H9 (cell line): ENCODE data around the gene UTP11. TPM values are rescaled to one million over a fixed set of nuclear protein-coding genes. Genes with fewer than 3 reads are reported as not detected.
A peak's percentile ranks its signal among the peaks of the same experiment; 100 is the strongest.

Experiments
- DNase-seq: peaks from one replicate; pipeline ENCODE4 v3.0.0-alpha.2; 2017
- H2AFZ ChIP-seq: one replicate; pipeline ENCODE4 v1.6.1; 2013; ENCODE audit warnings: mild to moderate bottlenecking, low read length, control low read depth, moderate library complexity
- H2AK5ac ChIP-seq: 2 replicates; pipeline ENCODE4 v1.6.1; 2013; ENCODE audit warnings: low read length, control low read depth, mixed read lengths; ENCODE audit not compliant: insufficient read length
- H2BK120ac ChIP-seq: one replicate; pipeline ENCODE4 v1.6.1; 2013; ENCODE audit warnings: low read depth, mild to moderate bottlenecking, low read length, control low read depth, inconsistent platforms; ENCODE audit not compliant: poor library complexity, severe bottlenecking
- H2BK12ac ChIP-seq: 2 replicates; pipeline ENCODE4 v1.6.1; 2013; ENCODE audit warnings: low read length, control low read depth, mixed read lengths, low read depth; ENCODE audit not compliant: insufficient read length
- H2BK15ac ChIP-seq: 2 replicates; pipeline ENCODE4 v1.6.1; 2013; ENCODE audit warnings: low read depth, low read length, control low read depth
- H2BK20ac ChIP-seq: one replicate; pipeline ENCODE4 v1.6.1; 2013; ENCODE audit warnings: low read depth, mild to moderate bottlenecking, low read length, control low read depth, inconsistent platforms; ENCODE audit not compliant: poor library complexity, severe bottlenecking
- H2BK5ac ChIP-seq: 2 replicates; pipeline ENCODE4 v1.6.1; 2013; ENCODE audit warnings: low read length, control low read depth, mixed read lengths; ENCODE audit not compliant: insufficient read length
- H3K14ac ChIP-seq: 2 replicates; pipeline ENCODE4 v1.6.1; 2013; ENCODE audit warnings: low read length, control low read depth; ENCODE audit not compliant: insufficient read depth
- H3K18ac ChIP-seq: 2 replicates; pipeline ENCODE4 v1.6.1; 2013; ENCODE audit warnings: low read depth, mild to moderate bottlenecking, mixed read lengths, low read length, control low read depth; ENCODE audit not compliant: insufficient read length
- H3K23ac ChIP-seq: 2 replicates; pipeline ENCODE4 v1.6.1; 2013; ENCODE audit warnings: low read length, control low read depth, mixed read lengths, low read depth; ENCODE audit not compliant: insufficient read length
- H3K23me2 ChIP-seq: 2 replicates; pipeline ENCODE4 v1.6.1; 2013; ENCODE audit warnings: low read depth, mild to moderate bottlenecking, mixed read lengths, low read length, control low read depth; ENCODE audit not compliant: insufficient read length, poor library complexity, severe bottlenecking
- H3K27ac ChIP-seq: 2 replicates; pipeline ENCODE4 v1.5.1; 2013; ENCODE audit warnings: low read length, control low read depth, mixed read lengths, low read depth; ENCODE audit not compliant: insufficient read length
- H3K27me3 ChIP-seq: 2 replicates; pipeline ENCODE4 v1.6.1; 2013; ENCODE audit warnings: low read length, control low read depth, inconsistent platforms; ENCODE audit not compliant: insufficient read depth
- H3K4ac ChIP-seq: 2 replicates; pipeline ENCODE4 v1.6.1; 2013; ENCODE audit warnings: low read depth, mild to moderate bottlenecking, control low read depth, inconsistent platforms, low read length, moderate library complexity
- H3K4me1 ChIP-seq: 2 replicates; pipeline ENCODE4 v1.6.1; 2013; ENCODE audit warnings: low read length, control low read depth, inconsistent platforms; ENCODE audit not compliant: insufficient read depth
- H3K4me2 ChIP-seq: 2 replicates; pipeline ENCODE4 v1.6.1; 2013; ENCODE audit warnings: low read length, control low read depth, mixed read lengths; ENCODE audit not compliant: insufficient read length, insufficient read depth
- H3K56ac ChIP-seq: 2 replicates; pipeline ENCODE4 v1.6.1; 2013; ENCODE audit warnings: low read depth, mild to moderate bottlenecking, mixed read lengths, low read length, control low read depth; ENCODE audit not compliant: insufficient read length
- H3K79me1 ChIP-seq: 2 replicates; pipeline ENCODE4 v1.6.1; 2013; ENCODE audit warnings: low read depth, mild to moderate bottlenecking, moderate library complexity, low read length, control low read depth, inconsistent platforms; ENCODE audit not compliant: insufficient read depth, poor library complexity, severe bottlenecking
- H3K79me2 ChIP-seq: 2 replicates; pipeline ENCODE4 v1.6.1; 2013; ENCODE audit warnings: low read length, control low read depth, inconsistent platforms; ENCODE audit not compliant: insufficient read depth
- H3K9ac ChIP-seq: 2 replicates; pipeline ENCODE4 v1.6.1; 2013; ENCODE audit warnings: low read length, control low read depth, mixed read lengths; ENCODE audit not compliant: insufficient read length; ENCODE audit errors: extremely low read depth
- H3K9me3 ChIP-seq: one replicate; pipeline ENCODE4 v1.6.1; 2013; ENCODE audit warnings: low read depth, low read length, inconsistent platforms; ENCODE audit not compliant: control insufficient read depth
- H3T11ph ChIP-seq: one replicate; pipeline ENCODE4 v1.6.1; 2013; ENCODE audit warnings: mild to moderate bottlenecking, low read length, control low read depth, inconsistent platforms
- H4K20me1 ChIP-seq: one replicate; pipeline ENCODE4 v1.6.1; 2013; ENCODE audit not compliant: control insufficient read depth, insufficient read length, insufficient read depth
- H4K5ac ChIP-seq: 2 replicates; pipeline ENCODE4 v1.6.1; 2013; ENCODE audit warnings: low read depth, mild to moderate bottlenecking, mixed read lengths, low read length, control low read depth; ENCODE audit not compliant: insufficient read length
- H4K8ac ChIP-seq: replicated peaks from 2 replicates; pipeline ENCODE4 v1.6.1; 2013; ENCODE audit warnings: low read length, control low read depth, mixed read lengths, low read depth; ENCODE audit not compliant: insufficient read length
- H4K91ac ChIP-seq: 2 replicates; pipeline ENCODE4 v1.6.1; 2013; ENCODE audit warnings: low read depth, mild to moderate bottlenecking, moderate library complexity, mixed read lengths, low read length, control low read depth; ENCODE audit not compliant: insufficient read length
- H3K27ac Mint-ChIP-seq, 3 experiments: 2 replicates in 2 of 3; 3 replicates in 1 of 3; pipeline ENCODE4 v1.8.0; 2020 to 2021; ENCODE audit warnings: mixed read lengths in 3 of 3, mild to moderate bottlenecking in 1 of 3, moderate library complexity in 1 of 3
- H3K27me3 Mint-ChIP-seq: 2 replicates; pipeline ENCODE4 v1.8.0; 2021; ENCODE audit warnings: low read depth, mild to moderate bottlenecking, moderate library complexity, mixed read lengths
- H3K36me3 Mint-ChIP-seq, 3 experiments: 2 replicates in 2 of 3; 3 replicates in 1 of 3; pipeline ENCODE4 v1.8.0; 2020 to 2021; ENCODE audit warnings: low read depth in 3 of 3, mixed read lengths in 3 of 3; ENCODE audit not compliant: insufficient read depth in 1 of 3
- H3K4me1 Mint-ChIP-seq, 2 experiments: 2 replicates each; pipeline ENCODE4 v1.8.0; 2020; ENCODE audit warnings: mixed read lengths in 2 of 2
- H3K4me3 Mint-ChIP-seq, 2 experiments: 2 replicates in 1 of 2; 3 replicates in 1 of 2; pipeline ENCODE4 v1.8.0; 2020 to 2021; ENCODE audit warnings: mild to moderate bottlenecking in 2 of 2, mixed read lengths in 2 of 2, moderate library complexity in 1 of 2
- H3K9me3 Mint-ChIP-seq, 2 experiments: 2 replicates in 1 of 2; 3 replicates in 1 of 2; pipeline ENCODE4 v1.8.0; 2020; ENCODE audit warnings: mild to moderate bottlenecking in 2 of 2, mixed read lengths in 2 of 2, moderate library complexity in 1 of 2
- CTCF ChIP-seq: fragments of 200-600 bp; sonication (generic); conservative IDR thresholded peaks from 3 replicates; pipeline ENCODE4 v1.8.0; 2021; ENCODE audit warnings: antibody characterized with exemption, mild to moderate bottlenecking
- WGBS: extraction: QIAGEN DNeasy Blood & Tissue Kit; methylation state at CpG from one replicate; pipeline ENCODE4 v1.1.7; 2013; ENCODE audit warnings: missing lambda C conversion rate, low lambda C conversion rate, mixed read lengths; ENCODE audit not compliant: insufficient read length; ENCODE audit errors: extremely low coverage; 5-methylcytosine and 5-hydroxymethylcytosine counted together
- total RNA-seq: library from RNA; stranded (reverse); gene quantifications from 2 replicates; pipeline ENCODE4 v1.2.1, GENCODE V29; 2021

The UTP11 gene
- total RNA-seq, 1 experiment from 2014 or later, result 63.1 TPM

GRCh38 chr1:38029685-38030511 lies 17.4 kb downstream of the UTP11 start:
- WGBS, result no CpG with 5 or more reads among the region's 12 CpGs
- Histone ChIP-seq H2BK5ac (no peak overlapping the region), H2BK120ac (no peak overlapping the region), H3K79me2 (no peaks in the 10 kb centered on the region), H3K9me3 (no peaks in the 10 kb centered on the region), H3K4me2 (no peak overlapping the region), H2BK20ac (no peak overlapping the region), H4K5ac (no peak overlapping the region), H2AK5ac (no peak overlapping the region), H2BK12ac (no peak overlapping the region), H2BK15ac (no peak overlapping the region), H3K23ac (no peak overlapping the region), H3K79me1 (no peaks in the 10 kb centered on the region), H3K4me1 (peaks cover 2% of the 10 kb centered on the region; the same call in 1 of the 2 replicates), H3K14ac (no peak overlapping the region), H3K56ac (no peak overlapping the region), H4K8ac (no peak overlapping the region), H3K27me3 (no peaks in the 10 kb centered on the region), H3K23me2 (no peaks in the 10 kb centered on the region), H3K4ac (no peak overlapping the region), H3K27ac (no peak overlapping the region), H3K9ac (no peak overlapping the region), H2AFZ (no peak overlapping the region), H3K18ac (no peak overlapping the region), H4K20me1 (no peaks in the 10 kb centered on the region), H3T11ph (no peak overlapping the region), H4K91ac (no peak overlapping the region)
- peak; percentile 57 for DNase-seq
- no peak for TF ChIP-seq CTCF
- Mint-ChIP-seq H3K4me3 (peak overlapping the region in 1 of 2 experiments; percentile 57; a peak in 3 of 5 replicates), H3K27me3 (no peaks in the 10 kb centered on the region; the same call in 1 of the 2 replicates), H3K4me1 (peaks cover 35 to 56% of the 10 kb centered on the region in 2 experiments), H3K9me3 (no peaks in the 10 kb centered on the region), H3K36me3 (peaks cover 4 to 21% (median 10%) of the 10 kb centered on the region in 3 experiments; a peak in 6 of 7 replicates), H3K27ac (peak overlapping the region in 2 of 3 experiments; percentile 75 to 82; a peak in 4 of 7 replicates)
